ENCODE results near the gene CBR1. TPM values are rescaled to one million over a fixed set of nuclear protein-coding genes. Genes with fewer than 3 reads are reported as not detected.
A peak's percentile ranks its signal among the peaks of the same experiment; 100 is the strongest.

The CBR1 gene
- total and polyA plus RNA-seq, 9 of the 15 experiments (the other 6 are each of a cell fraction or from before 2014, with no cell fraction given), result 2.5 to 33.8 (median 15.1) TPM

DNA sequence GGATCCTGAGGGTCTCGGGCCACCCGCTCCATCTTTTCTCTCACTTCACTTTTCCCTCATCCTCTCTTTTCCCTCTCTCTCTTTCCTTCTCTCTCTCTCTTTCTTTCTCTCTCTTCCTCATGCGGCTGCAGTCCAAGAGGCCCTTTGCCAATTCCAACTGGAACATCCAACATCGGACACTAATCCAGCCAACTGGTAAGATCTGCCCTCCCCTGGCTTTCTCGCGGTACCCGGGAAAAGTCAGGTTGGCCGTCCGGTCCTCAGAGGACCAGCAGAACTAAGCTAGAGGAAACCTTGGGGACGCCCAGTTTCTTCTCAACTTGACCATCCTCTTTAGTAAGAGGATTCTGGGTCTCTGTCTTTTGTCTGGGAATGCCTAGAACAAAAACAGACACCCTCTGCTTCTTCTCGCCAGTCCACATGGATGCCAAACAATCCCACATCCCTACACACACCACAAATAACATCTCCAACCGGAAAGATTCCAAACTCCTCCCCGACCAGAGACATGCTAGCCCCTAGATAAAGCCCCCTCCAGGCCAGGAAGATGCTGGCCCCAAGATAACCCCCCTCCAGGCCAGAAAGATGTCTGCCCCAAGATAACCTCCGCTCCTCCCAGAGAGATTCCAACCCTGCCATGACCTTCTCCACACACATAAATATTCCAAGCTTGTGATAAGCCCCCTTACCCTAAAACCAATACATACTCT is 6.3 kb upstream of the CBR1 start (continued):
- TF ChIP-seq, protein P1, sequence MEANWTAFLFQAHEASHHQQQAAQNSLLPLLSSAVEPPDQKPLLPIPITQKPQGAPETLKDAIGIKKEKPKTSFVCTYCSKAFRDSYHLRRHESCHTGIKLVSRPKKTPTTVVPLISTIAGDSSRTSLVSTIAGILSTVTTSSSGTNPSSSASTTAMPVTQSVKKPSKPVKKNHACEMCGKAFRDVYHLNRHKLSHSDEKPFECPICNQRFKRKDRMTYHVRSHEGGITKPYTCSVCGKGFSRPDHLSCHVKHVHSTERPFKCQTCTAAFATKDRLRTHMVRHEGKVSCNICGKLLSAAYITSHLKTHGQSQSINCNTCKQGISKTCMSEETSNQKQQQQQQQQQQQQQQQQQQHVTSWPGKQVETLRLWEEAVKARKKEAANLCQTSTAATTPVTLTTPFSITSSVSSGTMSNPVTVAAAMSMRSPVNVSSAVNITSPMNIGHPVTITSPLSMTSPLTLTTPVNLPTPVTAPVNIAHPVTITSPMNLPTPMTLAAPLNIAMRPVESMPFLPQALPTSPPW (CRISPR knock-in tag; IDR thresholded peaks at IDR 0.05), result peak; percentile 24; the same call in 1 of the 2 replicates
- TF ChIP-seq MCM2 (IDR thresholded peaks at IDR 0.05; ENCODE audit: low read depth) (no peak), CBFA2T3 (IDR thresholded peaks at IDR 0.05) (peak; percentile 59; the same call in 1 of the 2 replicates), RFX1 (IDR thresholded peaks at IDR 0.05) (no peak), ARID1B (IDR thresholded peaks at IDR 0.05) (peak; percentile 50), DMBX1 (CRISPR knock-in tag; IDR thresholded peaks at IDR 0.05; ENCODE audit: borderline replicate concordance) (no peak), DPF2 (IDR thresholded peaks at IDR 0.05) (peak; percentile 44; the same call in 1 of the 2 replicates), SMARCA4 (IDR thresholded peaks at IDR 0.05) (peak; percentile 45; the same call in 1 of the 2 replicates), SMAD4 (CRISPR knock-in tag; conservative IDR thresholded peaks at IDR 0.05) (0 out of 2 replicates have a peak, but pooled peaks have one; percentile 18), FOXJ2 (tag; IDR thresholded peaks at IDR 0.05) (0 out of 2 replicates have a peak, but pooled peaks have one; percentile 39), ZNF609 (CRISPR knock-in tag; IDR thresholded peaks at IDR 0.05; ENCODE audit: borderline replicate concordance) (no peak), NCOR1 (IDR thresholded peaks at IDR 0.05) (peak; percentile 23; the same call in 1 of the 2 replicates), POLR2A (conservative IDR thresholded peaks at IDR 0.05) (no peak), NCOA1 (IDR thresholded peaks at IDR 0.05; ENCODE audit: low read depth) (no peak), MCM3 (IDR thresholded peaks at IDR 0.05) (no peak)
- TF ChIP-seq, protein P2, sequence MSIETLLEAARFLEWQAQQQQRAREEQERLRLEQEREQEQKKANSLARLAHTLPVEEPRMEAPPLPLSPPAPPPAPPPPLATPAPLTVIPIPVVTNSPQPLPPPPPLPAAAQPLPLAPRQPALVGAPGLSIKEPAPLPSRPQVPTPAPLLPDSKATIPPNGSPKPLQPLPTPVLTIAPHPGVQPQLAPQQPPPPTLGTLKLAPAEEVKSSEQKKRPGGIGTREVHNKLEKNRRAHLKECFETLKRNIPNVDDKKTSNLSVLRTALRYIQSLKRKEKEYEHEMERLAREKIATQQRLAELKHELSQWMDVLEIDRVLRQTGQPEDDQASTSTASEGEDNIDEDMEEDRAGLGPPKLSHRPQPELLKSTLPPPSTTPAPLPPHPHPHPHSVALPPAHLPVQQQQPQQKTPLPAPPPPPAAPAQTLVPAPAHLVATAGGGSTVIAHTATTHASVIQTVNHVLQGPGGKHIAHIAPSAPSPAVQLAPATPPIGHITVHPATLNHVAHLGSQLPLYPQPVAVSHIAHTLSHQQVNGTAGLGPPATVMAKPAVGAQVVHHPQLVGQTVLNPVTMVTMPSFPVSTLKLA (conservative IDR thresholded peaks at IDR 0.05), result 0 out of 4 replicates have a peak, but pooled peaks of 1 of the 2 experiments have one; percentile 2
- TF ChIP-seq, protein P3, sequence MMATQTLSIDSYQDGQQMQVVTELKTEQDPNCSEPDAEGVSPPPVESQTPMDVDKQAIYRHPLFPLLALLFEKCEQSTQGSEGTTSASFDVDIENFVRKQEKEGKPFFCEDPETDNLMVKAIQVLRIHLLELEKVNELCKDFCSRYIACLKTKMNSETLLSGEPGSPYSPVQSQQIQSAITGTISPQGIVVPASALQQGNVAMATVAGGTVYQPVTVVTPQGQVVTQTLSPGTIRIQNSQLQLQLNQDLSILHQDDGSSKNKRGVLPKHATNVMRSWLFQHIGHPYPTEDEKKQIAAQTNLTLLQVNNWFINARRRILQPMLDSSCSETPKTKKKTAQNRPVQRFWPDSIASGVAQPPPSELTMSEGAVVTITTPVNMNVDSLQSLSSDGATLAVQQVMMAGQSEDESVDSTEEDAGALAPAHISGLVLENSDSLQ (IDR thresholded peaks at IDR 0.05), result no peak
- TF ChIP-seq, protein P4, sequence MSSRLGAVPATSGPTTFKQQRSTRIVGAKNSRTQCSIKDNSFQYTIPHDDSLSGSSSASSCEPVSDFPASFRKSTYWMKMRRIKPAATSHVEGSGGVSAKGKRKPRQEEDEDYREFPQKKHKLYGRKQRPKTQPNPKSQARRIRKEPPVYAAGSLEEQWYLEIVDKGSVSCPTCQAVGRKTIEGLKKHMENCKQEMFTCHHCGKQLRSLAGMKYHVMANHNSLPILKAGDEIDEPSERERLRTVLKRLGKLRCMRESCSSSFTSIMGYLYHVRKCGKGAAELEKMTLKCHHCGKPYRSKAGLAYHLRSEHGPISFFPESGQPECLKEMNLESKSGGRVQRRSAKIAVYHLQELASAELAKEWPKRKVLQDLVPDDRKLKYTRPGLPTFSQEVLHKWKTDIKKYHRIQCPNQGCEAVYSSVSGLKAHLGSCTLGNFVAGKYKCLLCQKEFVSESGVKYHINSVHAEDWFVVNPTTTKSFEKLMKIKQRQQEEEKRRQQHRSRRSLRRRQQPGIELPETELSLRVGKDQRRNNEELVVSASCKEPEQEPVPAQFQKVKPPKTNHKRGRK (tag; IDR thresholded peaks at IDR 0.05), result peak; percentile 46; the same call in 1 of the 2 replicates

Data from K562 (cell line).